GM12878 (cell line): Measurements from ENCODE around the gene SNCB. TPM values are rescaled to one million over a fixed set of nuclear protein-coding genes. Genes with fewer than 3 reads are reported as not detected.

Experiments
- ATAC-seq: fragments of 200-7000 bp; cut with Tn5 transposase; 3 replicates; pipeline ENCODE4 v1.9.1; 2020; ENCODE audit warnings: mild to moderate bottlenecking, moderate library complexity
- BruUV-seq: library from RNA; stranded (reverse); fragments of 400-500 nt; replicated peaks from 2 replicates; lab custom pipeline; 2021; lab: Mats Ljungman, UMichigan
- CTCF ChIA-PET: fragments of 300-600 bp; sonication (Branson Sonifier 250); formaldehyde crosslinking; extraction: SDS; loops from one replicate; lab custom pipeline; 2021; ENCODE audit warnings: inconsistent platforms; lab: Yijun Ruan, JAX
- POLR2A ChIA-PET: fragments of 350-600 bp; formaldehyde crosslinking; extraction: SDS; loops from one replicate; lab custom pipeline; 2021; ENCODE audit warnings: inconsistent platforms; lab: Charles Lee
- RAD21 ChIA-PET: fragments of 300-600 bp; sonication (Branson Sonifier 250); formaldehyde crosslinking; loops from one replicate; lab custom pipeline; 2023; ENCODE audit warnings: antibody characterized with exemption; ENCODE audit not compliant: unreplicated experiment; lab: Charles Lee
- SMC1A ChIA-PET: fragments of 300-600 bp; sonication (Branson Sonifier 250); formaldehyde crosslinking; loops from one replicate; lab custom pipeline; 2023; ENCODE audit not compliant: unreplicated experiment, uncharacterized antibody; lab: Charles Lee
- DNase-seq: peaks from one replicate; pipeline ENCODE4 v3.0.0-alpha.2; 2011; ENCODE audit warnings: low read depth, low spot score
- FAIRE-seq: peaks from 3 replicates; lab custom pipeline; 2011; peaks lifted over from hg19 to GRCh38; lab: Jason Lieb, UNC
- H2AFZ ChIP-seq: 2 replicates; pipeline ENCODE4 v1.6.0; 2011; ENCODE audit warnings: low read depth, low read length, control low read depth; ENCODE audit not compliant: control insufficient read depth
- H3K27ac ChIP-seq: 2 replicates; pipeline ENCODE4 v1.5.1; 2011; ENCODE audit warnings: control low read depth; ENCODE audit not compliant: control insufficient read depth, insufficient read depth
- H3K27me3 ChIP-seq, 2 experiments: replicated peaks in 1 of 2; 2 replicates each; pipeline versions ENCODE4 v1.6.0 to v1.6.1; 2011; ENCODE audit warnings: low read length in 1 of 2; ENCODE audit not compliant: control insufficient read depth in 2 of 2, insufficient read depth in 2 of 2
- H3K36me3 ChIP-seq, 2 experiments: 2 replicates each; pipeline ENCODE4 v1.5.1; 2011; ENCODE audit warnings: low read length in 1 of 2; ENCODE audit not compliant: control insufficient read depth in 2 of 2, insufficient read depth in 2 of 2
- H3K4me1 ChIP-seq: 2 replicates; pipeline ENCODE4 v1.6.1; 2011; ENCODE audit warnings: mild to moderate bottlenecking, low read length, moderate library complexity, mixed read lengths; ENCODE audit not compliant: control insufficient read depth, insufficient read depth
- H3K4me2 ChIP-seq: 2 replicates; pipeline ENCODE4 v1.6.0; 2011; ENCODE audit warnings: control low read depth; ENCODE audit not compliant: control insufficient read depth, insufficient read depth
- H3K4me3 ChIP-seq: fragments of 200-600 bp; sonication (generic); 2 replicates; pipeline ENCODE4 v1.5.1; 2016
- H3K79me2 ChIP-seq: 2 replicates; pipeline ENCODE4 v1.6.0; 2011; ENCODE audit warnings: low read length; ENCODE audit not compliant: control insufficient read depth, insufficient read depth
- H3K9ac ChIP-seq: 2 replicates; pipeline ENCODE4 v1.8.0; 2011; ENCODE audit warnings: low read length, control low read depth, mixed read lengths; ENCODE audit not compliant: control insufficient read depth, insufficient read depth
- H3K9me3 ChIP-seq: replicated peaks from 3 replicates; pipeline ENCODE4 v1.5.1; 2011; ENCODE audit warnings: mild to moderate bottlenecking, low read length; ENCODE audit not compliant: control insufficient read depth, insufficient read depth
- H4K20me1 ChIP-seq: 2 replicates; pipeline ENCODE4 v1.6.0; 2011; ENCODE audit not compliant: control insufficient read depth, insufficient read depth
- CEBPB ChIP-seq, 2 experiments: fragments of 150-350 bp in 1 of 2; IDR thresholded peaks; 2 replicates each; pipeline ENCODE4 v1.6.1; 2012 to 2014; ENCODE audit warnings: low read depth in 2 of 2, low read length in 2 of 2, borderline replicate concordance in 1 of 2, inconsistent platforms in 1 of 2
- CREM ChIP-seq: IDR thresholded peaks from 2 replicates; pipeline ENCODE4 v1.6.1; 2014; ENCODE audit warnings: antibody characterized with exemption, low read depth
- EED ChIP-seq: sonication (generic); IDR thresholded peaks from 2 replicates; pipeline ENCODE4 v1.6.1; 2016; ENCODE audit warnings: antibody characterized with exemption, low read depth
- HSF1 ChIP-seq: fragments of 150-350 bp; IDR thresholded peaks from 2 replicates; pipeline ENCODE4 v1.6.1; 2014; ENCODE audit warnings: mild to moderate bottlenecking, low read depth, low read length
- REST ChIP-seq: IDR thresholded peaks from 2 replicates; pipeline ENCODE4 v1.6.1; 2012; ENCODE audit warnings: mild to moderate bottlenecking, low read depth, low read length
- SMAD1 ChIP-seq: fragments of 450-650 bp; IDR thresholded peaks from 2 replicates; pipeline ENCODE4 v1.6.1; 2018; ENCODE audit warnings: mild to moderate bottlenecking, low read depth; ENCODE audit not compliant: partially characterized antibody
- USF1 ChIP-seq: IDR thresholded peaks from 2 replicates; pipeline ENCODE4 v1.6.1; 2011; ENCODE audit warnings: borderline replicate concordance, low read depth, mild to moderate bottlenecking, moderate library complexity, mixed read lengths, low read length; ENCODE audit not compliant: insufficient read depth; ENCODE audit errors: extremely low read length
- WRNIP1 ChIP-seq: IDR thresholded peaks from 2 replicates; pipeline ENCODE4 v1.6.1; 2011; ENCODE audit warnings: low read depth, low read length, improper control_type of control experiment, borderline replicate concordance
- WGBS: methylation state at CpG from one replicate; pipeline ENCODE4 v1.1.6; 2016; ENCODE audit warnings: low lambda C conversion rate; ENCODE audit not compliant: insufficient replicate concordance, insufficient coverage; ENCODE audit errors: missing lambda C conversion rate; 5-methylcytosine and 5-hydroxymethylcytosine counted together
- in situ Hi-C: fragments of 300-500 bp; cut with MboI; formaldehyde crosslinking; loops from 9 replicates; pipeline ENCODE4 v1.14.3; 2018; ENCODE audit warnings: mixed read lengths
- intact Hi-C: fragments of 100-400 bp; cut with micrococcal nuclease; formaldehyde crosslinking; loops from one replicate; pipeline ENCODE4 v1.14.2; 2022; ENCODE audit not compliant: unreplicated experiment
- polyA plus RNA-seq, 11 experiments: library from polyadenylated mRNA; depleted of rRNA in 4 of 11; unstranded in 6 of 11; stranded (reverse) in 5 of 11; fragments of >200 nt; fragmentation: Nextera tagmentation in 4 of 11; fragmentation: Illumina TruSeq in 1 of 11; extraction: Ambion mirVana in 4 of 11; extraction: Trizol in 1 of 11; gene quantifications; 1 replicate in 1 of 11; 2 replicates in 10 of 11; pipeline versions ENCODE4 v1.2.1 to v1.2.3, GENCODE V29; 2011 to 2016; ENCODE audit warnings: inconsistent platforms in 2 of 11, missing spikeins in 2 of 11, low read depth in 1 of 11
- total RNA-seq, 4 experiments: library from RNA; depleted of rRNA in 3 of 4; stranded (reverse); fragments of >200 nt in 3 of 4; fragmentation: Illumina TruSeq in 1 of 4; extraction: Trizol in 1 of 4; gene quantifications; 2 replicates each; pipeline versions ENCODE4 v1.2.1 to v1.2.3, GENCODE V29; 2013 to 2021
- TF ChIP-seq, protein P1 (sequence below): IDR thresholded peaks from 2 replicates; pipeline ENCODE4 v1.6.1; 2012; ENCODE audit warnings: low read length, inconsistent platforms
- TF ChIP-seq, protein P2 (sequence below): fragments of 450-650 bp; IDR thresholded peaks from 2 replicates; pipeline ENCODE4 v1.6.1; 2018; ENCODE audit warnings: borderline replicate concordance, mild to moderate bottlenecking; ENCODE audit not compliant: partially characterized antibody

Gene SNCB
- total and polyA plus RNA-seq, 10 of the 15 experiments (the other 5 are each of a cell fraction or from before 2014, with no cell fraction given): 0.75 TPM; not detected in 9

DNA sequence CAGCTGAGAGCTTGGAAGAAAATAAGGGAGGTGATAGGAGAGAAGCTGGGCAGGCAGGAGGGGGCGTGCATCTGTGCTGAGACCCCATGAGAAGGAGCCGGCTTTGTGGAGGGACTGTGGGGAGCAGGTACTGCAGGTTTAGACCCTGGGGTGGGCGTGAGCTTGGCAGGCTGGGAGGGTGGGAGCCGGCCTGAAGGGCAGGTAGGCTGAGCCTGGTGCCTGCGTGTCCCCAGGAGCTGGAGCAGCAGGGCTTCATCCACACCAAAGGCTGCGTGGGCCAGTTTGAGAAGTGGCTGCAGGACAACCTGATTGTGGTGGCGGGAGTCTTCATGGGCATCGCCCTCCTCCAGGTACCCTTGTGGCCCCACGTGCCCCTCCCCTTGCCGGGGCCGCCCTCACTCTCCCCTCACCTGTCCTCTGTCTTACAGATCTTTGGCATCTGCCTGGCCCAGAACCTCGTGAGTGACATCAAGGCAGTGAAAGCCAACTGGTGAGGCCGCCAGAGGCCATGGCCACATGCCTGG, 26.2 kb upstream of the SNCB start (continued):
- TF ChIP-seq EED (no peak), REST (no peak), HSF1 (no peak)

DNA sequence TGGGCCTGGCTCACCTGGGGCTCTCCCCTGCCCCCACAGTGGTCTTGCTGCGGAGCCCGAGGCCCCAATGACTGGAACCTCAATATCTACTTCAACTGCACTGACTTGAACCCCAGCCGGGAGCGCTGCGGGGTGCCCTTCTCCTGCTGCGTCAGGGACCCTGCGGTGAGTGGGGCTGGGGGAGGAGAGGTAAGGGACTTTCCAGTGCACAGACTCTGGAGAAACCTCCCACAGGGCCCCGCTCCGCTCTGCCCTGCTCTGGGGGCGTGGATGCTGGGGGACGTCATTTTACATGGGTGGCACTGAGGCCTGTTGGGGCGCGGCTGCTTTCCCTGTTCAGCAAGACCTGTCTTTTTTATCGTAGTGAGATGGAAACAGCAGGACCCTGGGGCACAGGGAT, 24.5 kb upstream of the SNCB start:
- Histone ChIP-seq H3K27me3 (no peaks in the 10 kb centered on the region), H3K4me1 (peaks cover 29% of the 10 kb centered on the region), H3K79me2 (no peaks in the 10 kb centered on the region), H4K20me1 (no peaks in the 10 kb centered on the region; the same call in 1 of the 2 replicates)
- no peak for ATAC-seq
- 93% methylated on average over 14 of the region's 14 CpGs for WGBS
- no TSS peak for BruUV-seq
- ChIA-PET CTCF (no interaction called here), RAD21 (no interaction called here)
- no peak for DNase-seq
- FAIRE-seq: no peak
- TF ChIP-seq CREM (no peak), CEBPB (IDR thresholded peaks at IDR 0.05; ENCODE audit: borderline replicate concordance in 1 of 2, low read depth in 2 of 2, low read length in 2 of 2) (no peak), SMAD1 (no peak), WRNIP1 (no peak), USF1 (no peak)
- TF ChIP-seq, protein P1, sequence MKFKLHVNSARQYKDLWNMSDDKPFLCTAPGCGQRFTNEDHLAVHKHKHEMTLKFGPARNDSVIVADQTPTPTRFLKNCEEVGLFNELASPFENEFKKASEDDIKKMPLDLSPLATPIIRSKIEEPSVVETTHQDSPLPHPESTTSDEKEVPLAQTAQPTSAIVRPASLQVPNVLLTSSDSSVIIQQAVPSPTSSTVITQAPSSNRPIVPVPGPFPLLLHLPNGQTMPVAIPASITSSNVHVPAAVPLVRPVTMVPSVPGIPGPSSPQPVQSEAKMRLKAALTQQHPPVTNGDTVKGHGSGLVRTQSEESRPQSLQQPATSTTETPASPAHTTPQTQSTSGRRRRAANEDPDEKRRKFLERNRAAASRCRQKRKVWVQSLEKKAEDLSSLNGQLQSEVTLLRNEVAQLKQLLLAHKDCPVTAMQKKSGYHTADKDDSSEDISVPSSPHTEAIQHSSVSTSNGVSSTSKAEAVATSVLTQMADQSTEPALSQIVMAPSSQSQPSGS: no peak
- TF ChIP-seq, protein P2, sequence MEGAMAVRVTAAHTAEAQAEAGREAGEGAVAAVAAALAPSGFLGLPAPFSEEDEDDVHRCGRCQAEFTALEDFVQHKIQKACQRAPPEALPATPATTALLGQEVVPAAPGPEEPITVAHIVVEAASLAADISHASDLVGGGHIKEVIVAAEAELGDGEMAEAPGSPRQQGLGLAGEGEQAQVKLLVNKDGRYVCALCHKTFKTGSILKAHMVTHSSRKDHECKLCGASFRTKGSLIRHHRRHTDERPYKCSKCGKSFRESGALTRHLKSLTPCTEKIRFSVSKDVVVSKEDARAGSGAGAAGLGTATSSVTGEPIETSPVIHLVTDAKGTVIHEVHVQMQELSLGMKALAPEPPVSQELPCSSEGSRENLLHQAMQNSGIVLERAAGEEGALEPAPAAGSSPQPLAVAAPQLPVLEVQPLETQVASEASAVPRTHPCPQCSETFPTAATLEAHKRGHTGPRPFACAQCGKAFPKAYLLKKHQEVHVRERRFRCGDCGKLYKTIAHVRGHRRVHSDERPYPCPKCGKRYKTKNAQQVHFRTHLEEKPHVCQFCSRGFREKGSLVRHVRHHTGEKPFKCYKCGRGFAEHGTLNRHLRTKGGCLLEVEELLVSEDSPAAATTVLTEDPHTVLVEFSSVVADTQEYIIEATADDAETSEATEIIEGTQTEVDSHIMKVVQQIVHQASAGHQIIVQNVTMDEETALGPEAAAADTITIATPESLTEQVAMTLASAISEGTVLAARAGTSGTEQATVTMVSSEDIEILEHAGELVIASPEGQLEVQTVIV: no peak
- TF ChIP-seq, all 136 proteins: peak for 0
- H3K27ac ChIP-seq: no peak overlapping the region
- ChIA-PET POLR2A (no interaction called here), SMC1A (no interaction called here)
- in situ Hi-C loops: loop anchor here (5.0 kb wide), 2 partner anchors 302 to 457 kb away; no protein-coding TSS in a partner anchor
- intact Hi-C loops: no loop called here
- no peaks in the 10 kb centered on the region; a peak in 1 of 4 replicates for H3K36me3 ChIP-seq
- H3K4me2 ChIP-seq: no peak overlapping the region
- no peak overlapping the region for H2AFZ ChIP-seq
- H3K9me3 ChIP-seq: no peaks in the 10 kb centered on the region
- H3K4me3 ChIP-seq: no peak overlapping the region
- no peak overlapping the region for H3K9ac ChIP-seq
